Mesenchymal stem cell (in vitro differentiated cells and primary cell): Measurements from ENCODE around the gene CHEK1.

ENCODE experiments used
- DNase-seq: peaks from one replicate; pipeline ENCODE4 v3.0.0-alpha.2; 2013
- H2AFZ ChIP-seq: one replicate; pipeline ENCODE4 v1.6.1; 2013; ENCODE audit warnings: low read depth, mild to moderate bottlenecking, control low read depth, inconsistent platforms, low read length, moderate library complexity
- H2AK5ac ChIP-seq: 2 replicates; pipeline ENCODE4 v1.6.1; 2013; ENCODE audit warnings: low read length, moderate library complexity, mild to moderate bottlenecking, inconsistent platforms; ENCODE audit not compliant: severe bottlenecking
- H2BK120ac ChIP-seq: one replicate; pipeline ENCODE4 v1.6.1; 2013; ENCODE audit warnings: low read depth, mild to moderate bottlenecking, inconsistent platforms, low read length, moderate library complexity
- H2BK12ac ChIP-seq, 2 experiments: one replicate each; pipeline ENCODE4 v1.6.1; 2013; ENCODE audit warnings: inconsistent platforms in 2 of 2, low read length in 2 of 2, mild to moderate bottlenecking in 2 of 2, moderate library complexity in 2 of 2, control low read depth in 1 of 2
- H2BK15ac ChIP-seq: one replicate; pipeline ENCODE4 v1.6.1; 2013; ENCODE audit warnings: mild to moderate bottlenecking, low read depth, inconsistent platforms; ENCODE audit not compliant: poor library complexity, severe bottlenecking
- H2BK5ac ChIP-seq: 2 replicates; pipeline ENCODE4 v1.6.1; 2013; ENCODE audit warnings: low read depth, mild to moderate bottlenecking, low read length, control low read depth, inconsistent platforms; ENCODE audit not compliant: poor library complexity, severe bottlenecking
- H3K14ac ChIP-seq, 2 experiments: one replicate each; pipeline ENCODE4 v1.6.1; 2013; ENCODE audit warnings: inconsistent platforms in 2 of 2, low read length in 2 of 2, control low read depth in 1 of 2, mild to moderate bottlenecking in 1 of 2, moderate library complexity in 1 of 2
- H3K18ac ChIP-seq, 2 experiments: one replicate each; pipeline ENCODE4 v1.6.1; 2013; ENCODE audit warnings: inconsistent platforms in 2 of 2, low read length in 2 of 2, control low read depth in 1 of 2, low read depth in 1 of 2, mild to moderate bottlenecking in 1 of 2
- H3K23ac ChIP-seq, 2 experiments: one replicate each; pipeline ENCODE4 v1.6.1; 2013; ENCODE audit warnings: inconsistent platforms in 2 of 2, low read length in 2 of 2, mild to moderate bottlenecking in 2 of 2, moderate library complexity in 2 of 2, control low read depth in 1 of 2
- H3K27ac ChIP-seq: 2 replicates; pipeline ENCODE4 v1.5.1; 2013; ENCODE audit warnings: mild to moderate bottlenecking, moderate library complexity, low read length, control low read depth, inconsistent platforms; ENCODE audit not compliant: poor library complexity, severe bottlenecking
- H3K27me3 ChIP-seq, 2 experiments: 2 replicates each; pipeline versions ENCODE4 v1.6.1 to v1.7.0; 2013; ENCODE audit warnings: low read length in 2 of 2, mild to moderate bottlenecking in 2 of 2, moderate library complexity in 2 of 2, control low read depth in 1 of 2, inconsistent platforms in 1 of 2; ENCODE audit not compliant: control insufficient read depth in 1 of 2, insufficient read depth in 1 of 2
- H3K36me3 ChIP-seq, 2 experiments: 2 replicates each; pipeline versions ENCODE4 v1.6.1 to v1.7.0; 2013; ENCODE audit warnings: low read length in 2 of 2, control low read depth in 1 of 2, inconsistent platforms in 1 of 2, low read depth in 1 of 2, mild to moderate bottlenecking in 1 of 2; ENCODE audit not compliant: insufficient read depth in 2 of 2, control insufficient read depth in 1 of 2
- H3K4ac ChIP-seq, 2 experiments: one replicate each; pipeline ENCODE4 v1.6.1; 2013; ENCODE audit warnings: inconsistent platforms in 2 of 2, low read length in 2 of 2, mild to moderate bottlenecking in 2 of 2, moderate library complexity in 2 of 2, control low read depth in 1 of 2, low read depth in 1 of 2
- H3K4me1 ChIP-seq: 2 replicates; pipeline ENCODE4 v1.6.1; 2013; ENCODE audit warnings: low read depth, low read length, control low read depth; ENCODE audit not compliant: control insufficient read depth, insufficient read depth
- H3K4me2 ChIP-seq: 2 replicates; pipeline ENCODE4 v1.6.1; 2013; ENCODE audit warnings: low read length, mild to moderate bottlenecking, inconsistent platforms; ENCODE audit not compliant: poor library complexity, severe bottlenecking
- H3K4me3 ChIP-seq, 2 experiments: 2 replicates each; pipeline versions ENCODE4 v1.5.1 to v1.7.0; 2013; ENCODE audit warnings: low read length in 2 of 2, mild to moderate bottlenecking in 2 of 2, control low read depth in 1 of 2, low read depth in 1 of 2; ENCODE audit not compliant: insufficient read depth in 1 of 2
- H3K79me1 ChIP-seq: replicated peaks from 2 replicates; pipeline ENCODE4 v1.6.1; 2013; ENCODE audit warnings: mild to moderate bottlenecking, control low read depth, low read length, inconsistent platforms; ENCODE audit not compliant: poor library complexity, severe bottlenecking
- H3K9ac ChIP-seq: 2 replicates; pipeline ENCODE4 v1.7.0; 2013; ENCODE audit warnings: mild to moderate bottlenecking, low read length, moderate library complexity
- H3K9me3 ChIP-seq: 2 replicates; pipeline ENCODE4 v1.7.0; 2013; ENCODE audit warnings: mild to moderate bottlenecking, low read length; ENCODE audit not compliant: control insufficient read depth
- H4K8ac ChIP-seq: one replicate; pipeline ENCODE4 v1.6.1; 2013; ENCODE audit warnings: inconsistent platforms, mild to moderate bottlenecking, low read length, moderate library complexity
- H4K91ac ChIP-seq: one replicate; pipeline ENCODE4 v1.6.1; 2013; ENCODE audit warnings: mild to moderate bottlenecking, low read length, inconsistent platforms
- WGBS: methylation state at CpG from one replicate; pipeline ENCODE4 v1.1.7; 2013; ENCODE audit warnings: mixed read lengths; 5-methylcytosine and 5-hydroxymethylcytosine counted together

Gene CHEK1

DNA sequence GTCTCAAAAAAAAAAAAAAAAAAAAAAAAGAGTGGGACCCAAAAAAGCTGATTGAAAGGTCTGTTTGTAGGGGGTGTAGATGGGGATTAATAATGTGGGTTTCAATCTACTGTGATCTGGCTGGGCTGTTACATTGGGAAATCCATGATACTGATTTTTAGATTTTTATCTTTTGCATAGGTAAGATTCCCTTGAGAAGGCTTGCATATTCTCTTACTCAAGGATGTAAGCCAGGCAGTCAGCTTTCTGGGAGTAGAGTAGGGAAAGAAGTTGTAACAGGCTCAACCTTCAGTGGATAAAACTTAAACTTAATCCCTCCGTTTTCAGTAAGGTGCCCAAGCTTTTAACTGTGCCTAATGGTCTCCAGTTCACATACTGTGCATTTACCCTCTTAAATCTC lies 1.9 kb upstream of the CHEK1 start:
- peak overlapping the region; percentile 16 for H3K9ac ChIP-seq
- DNase-seq: no peak
- no peak overlapping the region for H4K8ac ChIP-seq
- H3K18ac ChIP-seq: no peak overlapping the region
- peak overlapping the region; percentile 42 for H2AK5ac ChIP-seq
- H4K91ac ChIP-seq: no peak overlapping the region
- H3K36me3 ChIP-seq: peaks cover 10 to 48% of the 10 kb centered on the region in 2 experiments
- H3K4ac ChIP-seq: no peak overlapping the region
- no peak overlapping the region for H2BK5ac ChIP-seq
- H2BK12ac ChIP-seq: no peak overlapping the region
- peaks cover 3% of the 10 kb centered on the region for H3K4me1 ChIP-seq
- WGBS: no CpG with 5 or more reads among the region's 1 CpG
- H3K14ac ChIP-seq: no peak overlapping the region
- peaks cover 7% of the 10 kb centered on the region for H3K79me1 ChIP-seq
- no peak overlapping the region for H2AFZ ChIP-seq
- no peak overlapping the region for H3K4me3 ChIP-seq
- no peak overlapping the region for H2BK120ac ChIP-seq
- no peaks in the 10 kb centered on the region for H3K9me3 ChIP-seq
- no peaks in the 10 kb centered on the region for H3K27me3 ChIP-seq
- H3K4me2 ChIP-seq: no peak overlapping the region
- H3K27ac ChIP-seq: no peak overlapping the region
- no peak overlapping the region for H3K23ac ChIP-seq
- no peak overlapping the region for H2BK15ac ChIP-seq

DNA sequence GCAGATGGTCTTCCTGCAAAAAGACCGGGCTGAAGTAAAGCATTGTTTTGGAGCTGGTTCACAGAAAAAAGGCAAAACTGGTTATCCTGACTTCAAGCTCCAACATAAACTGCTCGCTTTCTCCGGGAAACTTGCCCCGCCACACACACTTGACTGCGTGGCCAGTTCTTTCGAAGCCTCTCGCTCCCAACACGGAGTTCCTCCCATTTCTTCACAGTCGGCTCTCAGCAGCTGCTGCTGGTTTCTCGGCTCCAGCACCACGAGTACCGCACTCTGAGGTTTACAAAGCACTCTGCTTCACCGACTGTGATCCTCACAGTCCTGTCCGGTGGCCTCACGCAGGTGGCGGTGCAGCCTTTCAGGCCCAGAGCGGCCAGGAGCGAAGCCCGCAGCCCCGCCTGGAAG lies 264 bp downstream of the CHEK1 start:
- Histone ChIP-seq H3K23ac (peak overlapping the region in 1 of 2 experiments; percentile 0), H4K91ac (peak overlapping the region; percentile 48), H2BK15ac (peak overlapping the region; percentile 52), H2BK120ac (no peak overlapping the region), H3K4me1 (peaks cover 3% of the 10 kb centered on the region), H3K4ac (peak overlapping the region; percentile 2 to 20), H3K27ac (peak overlapping the region; percentile 96), H2BK5ac (no peak overlapping the region), H3K9me3 (no peaks in the 10 kb centered on the region), H4K8ac (peak overlapping the region; percentile 74), H3K4me2 (peak overlapping the region; percentile 88), H2AK5ac (no peak overlapping the region), H2BK12ac (no peak overlapping the region), H3K36me3 (peaks cover 7 to 35% of the 10 kb centered on the region in 2 experiments), H3K27me3 (no peaks in the 10 kb centered on the region), H3K4me3 (peak overlapping the region; percentile 66 to 91), H3K9ac (peak overlapping the region; percentile 96), H3K14ac (no peak overlapping the region), H3K79me1 (peaks cover 10% of the 10 kb centered on the region), H2AFZ (peak overlapping the region; percentile 60), H3K18ac (peak overlapping the region; percentile 22 to 74)
- DNase-seq: no peak
- 8% methylated on average over 20 of the region's 20 CpGs for WGBS

DNA sequence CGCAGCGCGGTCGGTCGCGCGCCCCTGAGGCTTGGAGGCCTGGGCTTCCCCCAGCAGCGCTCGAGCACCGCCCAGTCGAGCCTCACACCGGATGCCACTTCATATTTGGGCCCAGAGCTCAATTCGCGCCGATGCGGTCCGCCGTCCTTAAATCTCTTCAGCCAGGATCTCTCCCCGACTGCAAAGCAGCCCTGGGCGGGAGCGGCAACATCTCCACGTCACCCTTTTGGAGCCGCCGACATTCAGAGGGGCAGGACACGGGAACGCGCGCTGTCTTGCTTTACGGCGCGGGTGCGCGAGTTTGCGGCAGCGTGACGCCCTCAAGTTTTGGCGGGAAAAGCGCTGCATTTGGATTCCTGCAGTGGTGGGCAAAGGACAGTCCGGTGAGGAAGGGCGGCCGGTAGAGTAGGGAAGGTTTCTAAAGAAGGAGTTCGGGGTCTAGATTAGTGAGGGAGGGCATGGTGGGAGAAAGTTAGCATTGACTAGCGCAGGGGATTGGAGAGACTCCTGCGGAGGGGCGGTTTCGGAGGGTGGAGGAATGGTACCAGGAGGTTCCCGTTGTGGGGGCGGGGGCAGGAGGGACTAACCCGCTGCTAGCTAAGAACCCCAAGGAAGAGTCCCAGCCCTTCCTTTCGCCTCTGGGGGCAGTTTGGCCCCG lies 796 bp downstream of the CHEK1 start:
- Histone ChIP-seq H3K4me1 (peaks cover 3% of the 10 kb centered on the region), H3K23ac (no peak overlapping the region)

GRCh38 chr11:125626288-125626950 lies 1.5 kb downstream of the CHEK1 start:
- WGBS: 1% methylated on average over 8 of the region's 18 CpGs
- Histone ChIP-seq H3K4me3 (peak overlapping the region; percentile 66 to 91), H3K27ac (peak overlapping the region; percentile 96), H3K23ac (no peak overlapping the region), H3K9ac (peak overlapping the region; percentile 96), H3K14ac (no peak overlapping the region), H2BK12ac (no peak overlapping the region), H3K4ac (peak overlapping the region in 1 of 2 experiments; percentile 41), H3K27me3 (no peaks in the 10 kb centered on the region), H2BK15ac (no peak overlapping the region), H2BK120ac (no peak overlapping the region), H2AFZ (peak overlapping the region; percentile 88), H3K36me3 (peaks cover 7 to 28% of the 10 kb centered on the region in 2 experiments), H2BK5ac (no peak overlapping the region), H3K9me3 (no peaks in the 10 kb centered on the region), H2AK5ac (no peak overlapping the region), H3K79me1 (peaks cover 10% of the 10 kb centered on the region), H3K18ac (peak overlapping the region in 1 of 2 experiments; percentile 13), H3K4me2 (peak overlapping the region; percentile 88), H4K91ac (no peak overlapping the region), H3K4me1 (peaks cover 3% of the 10 kb centered on the region), H4K8ac (peak overlapping the region; percentile 36)
- peak; percentile 90 for DNase-seq

More for the DNA sequence above, 796 bp downstream of the CHEK1 start:
- no peak overlapping the region for H2BK5ac ChIP-seq
- H2BK120ac ChIP-seq: peak overlapping the region; percentile 75
- peak overlapping the region; percentile 74 for H4K8ac ChIP-seq
- H3K27me3 ChIP-seq: no peaks in the 10 kb centered on the region
- H3K9ac ChIP-seq: peak overlapping the region; percentile 96
- peak overlapping the region; percentile 96 for H3K27ac ChIP-seq
- H3K9me3 ChIP-seq: no peaks in the 10 kb centered on the region
- under 1% methylated on average over 49 of the region's 51 CpGs for WGBS
- H2AFZ ChIP-seq: peak overlapping the region; percentile 88
- H3K4ac ChIP-seq: peak overlapping the region; percentile 20 to 90
- peaks cover 7 to 32% of the 10 kb centered on the region in 2 experiments for H3K36me3 ChIP-seq
- no peak overlapping the region for H2AK5ac ChIP-seq
- H3K79me1 ChIP-seq: peaks cover 10% of the 10 kb centered on the region
- H4K91ac ChIP-seq: peak overlapping the region; percentile 67
- peak overlapping the region; percentile 66 to 91 for H3K4me3 ChIP-seq
- H3K14ac ChIP-seq: peak overlapping the region in 1 of 2 experiments; percentile 35
- H3K18ac ChIP-seq: peak overlapping the region; percentile 22 to 74
- DNase-seq: peak; percentile 93
- H2BK15ac ChIP-seq: peak overlapping the region; percentile 52
- H2BK12ac ChIP-seq: peak overlapping the region in 1 of 2 experiments; percentile 69
- peak overlapping the region; percentile 88 for H3K4me2 ChIP-seq
